ENCODE data around the gene PAPSS2.

GRCh38 chr10:87636313-87636915 is 23.3 kb upstream of the PAPSS2 start:
- no peak for TF ChIP-seq CTCF (IDR thresholded peaks at IDR 0.05)
- no peak for TF ChIP-seq CREB1 (CRISPR knock-in tag; IDR thresholded peaks at IDR 0.05)
- no peak for TF ChIP-seq ZNF121 (CRISPR knock-in tag; IDR thresholded peaks at IDR 0.05)
- no peak for TF ChIP-seq HMGXB4 (CRISPR knock-in tag; IDR thresholded peaks at IDR 0.05)
- TF ChIP-seq MXD4 (CRISPR knock-in tag; IDR thresholded peaks at IDR 0.05; ENCODE audit: borderline replicate concordance), result no peak
- TF ChIP-seq ZNF219 (CRISPR knock-in tag; IDR thresholded peaks at IDR 0.05; ENCODE audit: borderline replicate concordance), result no peak
- no peak for TF ChIP-seq JUN (CRISPR knock-in tag; IDR thresholded peaks at IDR 0.05)

Measured in WTC11 (cell line).